ENCODE measurements around the gene MOSMO. TPM values are rescaled to one million over a fixed set of nuclear protein-coding genes. Genes with fewer than 3 reads are reported as not detected.

Gene MOSMO
- total and polyA plus RNA-seq, 2 of the 4 experiments (the other 2 are of a cell fraction), result 10.5 to 16.0 TPM

DNA sequence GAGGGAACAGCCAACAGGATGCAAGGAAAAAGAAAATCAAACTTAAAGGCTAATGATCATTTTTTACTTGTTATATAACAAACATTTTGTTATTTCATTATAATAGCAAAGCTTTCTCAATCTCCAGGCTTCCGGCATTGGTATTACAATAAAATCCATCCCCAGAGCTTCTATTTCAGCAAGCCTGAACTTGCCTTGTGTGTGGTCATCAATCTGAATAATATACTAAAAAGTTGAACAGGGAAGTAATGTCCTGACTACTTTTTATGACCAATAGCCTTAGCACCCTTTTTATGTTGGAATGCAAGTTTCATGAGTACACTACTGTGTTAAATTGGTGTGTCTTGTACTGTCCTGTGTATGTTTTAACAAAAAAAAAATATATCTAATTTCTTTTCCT lies 57.3 kb downstream of the MOSMO start:
- no peak overlapping the region for H3K4me2 ChIP-seq (ENCODE audit: low read depth, low read length)
- no peak overlapping the region for H3K56ac ChIP-seq (ENCODE audit: extremely low read depth, insufficient read depth, low read length)
- H2BK5ac ChIP-seq (ENCODE audit: low read depth, low read length, poor library complexity, severe bottlenecking), result peak overlapping the region; percentile 41
- ATAC-seq (ENCODE audit: low read depth), result no peak
- no peaks in the 10 kb centered on the region for H3K27me3 ChIP-seq (ENCODE audit: control insufficient read depth, insufficient read depth, low read length)
- no peak for TF ChIP-seq NFE2L2 (IDR thresholded peaks at IDR 0.05; ENCODE audit: low read depth, low read length)
- no peak overlapping the region for H4K91ac ChIP-seq (ENCODE audit: insufficient read depth, low read depth, low read length)
- H3K18ac ChIP-seq (ENCODE audit: low read depth, low read length), result no peak overlapping the region; the same call in 1 of the 2 replicates
- H3K27ac ChIP-seq (ENCODE audit: insufficient read depth, low read length), result no peak overlapping the region
- no TSS peak for BruUV-seq (replicated peaks)
- no peak overlapping the region for H2BK15ac ChIP-seq (ENCODE audit: low read depth, low read length)
- H3K4me1 ChIP-seq (ENCODE audit: control insufficient read depth, insufficient read depth, low read length), result peaks cover 2% of the 10 kb centered on the region
- intact Hi-C loops (cut with micrococcal nuclease) (no loop called here), in situ Hi-C loops (cut with MboI; ENCODE audit: low sequenced_read_pairs) (no loop called here), dilution Hi-C loops (cut with HindIII; ENCODE audit: low sequenced_read_pairs, unreplicated experiment) (no loop called here)
- H2AK9ac ChIP-seq (replicated peaks; ENCODE audit: low read depth, low read length, poor library complexity), result no peak overlapping the region
- peaks cover 7% of the 10 kb centered on the region for H3K9me1 ChIP-seq (ENCODE audit: insufficient read depth, low read length)
- no peak overlapping the region for H3K4me3 ChIP-seq (ENCODE audit: insufficient read depth, low read depth, low read length)
- H3K79me1 ChIP-seq (ENCODE audit: low read depth in 1 of 2, low read length in 2 of 2), result peaks cover 23 to 59% of the 10 kb centered on the region in 2 experiments
- H3K23ac ChIP-seq (ENCODE audit: low read depth, low read length), result no peak overlapping the region
- H4K8ac ChIP-seq (ENCODE audit: low read depth in 2 of 2, low read length in 2 of 2), result no peak overlapping the region
- ChIA-PET POLR2A (ENCODE audit: unreplicated experiment) (no interaction called here), CTCF (interaction anchor here (0.6 to 2.6 kb wide), 2 partner anchors 12 to 602 kb away, joined by 3 to 18 read pairs; no protein-coding TSS in a partner anchor)
- no peak overlapping the region for H3K14ac ChIP-seq (replicated peaks; ENCODE audit: low read depth, low read length)
- H2AFZ ChIP-seq (replicated peaks; ENCODE audit: low read length, poor library complexity), result no peak overlapping the region
- H3K9ac ChIP-seq (ENCODE audit: low read depth, low read length), result no peak overlapping the region
- H2BK20ac ChIP-seq (ENCODE audit: low read depth, low read length), result no peak overlapping the region
- peaks cover 5% of the 10 kb centered on the region; the same call in 1 of the 2 replicates for H4K20me1 ChIP-seq (ENCODE audit: insufficient read depth, low read length)
- H3K4ac ChIP-seq (ENCODE audit: low read depth, low read length), result no peak overlapping the region
- no peak overlapping the region for H2AK5ac ChIP-seq (ENCODE audit: low read depth, low read length)
- H3K9me3 ChIP-seq (ENCODE audit: control insufficient read depth, insufficient read depth, low read length), result peaks cover 4% of the 10 kb centered on the region
- H3K36me3 ChIP-seq (ENCODE audit: control insufficient read depth, insufficient read depth, low read length), result peaks cover 5% of the 10 kb centered on the region; the same call in 1 of the 2 replicates
- H4K5ac ChIP-seq (ENCODE audit: low read depth, low read length), result peak overlapping the region; percentile 80; the same call in 1 of the 2 replicates
- DNase-seq, result no peak
- H2BK120ac ChIP-seq (ENCODE audit: low read depth, low read length), result no peak overlapping the region
- WGBS, 2 experiments (ENCODE audit: extremely low coverage in 2 of 2, insufficient read length in 1 of 2), result no CpG with 5 or more reads among the region's 1 CpG
